Upper lobe of left lung (tissue), 4 donors: ENCODE data around the gene CACNG7.

ENCODE experiments used
- EP300 ChIP-seq, 4 donors: sonication (generic); formaldehyde crosslinking; IDR thresholded peaks; one replicate each; pipeline ENCODE4 v1.5.1; 2017; ENCODE audit warnings: antibody characterized with exemption in 4 of 4, control low read depth in 2 of 4
- POLR2A ChIP-seq, 4 donors: fragments of 450-650 bp; IDR thresholded peaks; one replicate each; pipeline ENCODE4 v1.5.1; 2016 to 2017; ENCODE audit warnings: antibody characterized with exemption in 4 of 4, mild to moderate bottlenecking in 2 of 4
- POLR2AphosphoS5 ChIP-seq, 2 donors: sonication (generic); formaldehyde crosslinking; IDR thresholded peaks; one replicate each; pipeline ENCODE4 v1.5.1; 2017; ENCODE audit warnings: antibody characterized with exemption in 2 of 2
- TF ChIP-seq, protein P1 (sequence below), 6 experiments: fragments of 450-650 bp in 4 of 6; fragments of 200-600 bp in 2 of 6; sonication (generic) in 2 of 6; IDR thresholded peaks; one replicate each; pipeline ENCODE4 v1.5.1; 2016 to 2019; ENCODE audit warnings: antibody characterized with exemption in 6 of 6

DNA sequence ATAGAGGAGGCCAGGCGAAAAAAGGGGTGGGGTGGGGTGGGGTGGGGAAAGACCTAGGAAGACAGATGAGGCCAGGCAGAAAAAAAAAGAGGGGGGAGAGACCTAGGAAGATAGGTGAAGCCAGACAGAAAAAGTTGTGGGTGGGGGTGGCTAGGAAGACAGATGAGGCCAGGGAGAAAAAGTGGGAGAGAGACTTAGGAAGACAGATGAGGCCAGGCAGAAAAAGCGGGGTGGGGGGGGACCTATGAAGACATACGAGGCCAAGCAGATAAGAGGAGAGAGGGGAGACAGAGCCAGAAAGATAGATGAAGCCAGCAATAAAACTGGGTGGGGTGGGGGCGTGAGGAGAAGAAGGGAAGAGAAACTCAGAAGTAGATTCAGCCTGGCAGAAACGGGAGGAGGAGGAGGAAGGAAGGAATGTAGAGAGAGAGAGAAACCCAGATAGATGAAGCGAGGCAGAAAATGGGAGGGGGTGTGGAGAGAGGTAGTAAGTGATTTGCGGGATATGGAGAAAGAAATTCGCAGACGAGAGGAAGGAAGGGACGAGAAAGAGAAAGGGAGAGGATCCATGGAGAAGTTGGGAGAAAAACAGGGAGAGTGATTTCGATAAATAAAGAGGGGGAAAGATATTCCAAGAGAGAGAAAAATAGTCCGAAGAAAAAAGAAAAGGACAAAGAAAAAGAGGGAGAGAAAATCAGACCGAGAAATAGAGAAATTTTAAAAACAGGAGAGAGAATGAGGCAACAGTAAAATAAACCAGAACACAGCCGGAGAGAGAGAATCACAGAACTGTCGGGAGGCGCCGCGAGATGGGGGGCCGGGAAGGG lies 70.1 kb downstream of the CACNG7 start:
- TF ChIP-seq POLR2AphosphoS5 (IDR thresholded peaks at IDR 0.05) (no peak), EP300 (IDR thresholded peaks at IDR 0.05) (no peak), POLR2A (IDR thresholded peaks at IDR 0.05) (no peak)
- TF ChIP-seq, protein P1, sequence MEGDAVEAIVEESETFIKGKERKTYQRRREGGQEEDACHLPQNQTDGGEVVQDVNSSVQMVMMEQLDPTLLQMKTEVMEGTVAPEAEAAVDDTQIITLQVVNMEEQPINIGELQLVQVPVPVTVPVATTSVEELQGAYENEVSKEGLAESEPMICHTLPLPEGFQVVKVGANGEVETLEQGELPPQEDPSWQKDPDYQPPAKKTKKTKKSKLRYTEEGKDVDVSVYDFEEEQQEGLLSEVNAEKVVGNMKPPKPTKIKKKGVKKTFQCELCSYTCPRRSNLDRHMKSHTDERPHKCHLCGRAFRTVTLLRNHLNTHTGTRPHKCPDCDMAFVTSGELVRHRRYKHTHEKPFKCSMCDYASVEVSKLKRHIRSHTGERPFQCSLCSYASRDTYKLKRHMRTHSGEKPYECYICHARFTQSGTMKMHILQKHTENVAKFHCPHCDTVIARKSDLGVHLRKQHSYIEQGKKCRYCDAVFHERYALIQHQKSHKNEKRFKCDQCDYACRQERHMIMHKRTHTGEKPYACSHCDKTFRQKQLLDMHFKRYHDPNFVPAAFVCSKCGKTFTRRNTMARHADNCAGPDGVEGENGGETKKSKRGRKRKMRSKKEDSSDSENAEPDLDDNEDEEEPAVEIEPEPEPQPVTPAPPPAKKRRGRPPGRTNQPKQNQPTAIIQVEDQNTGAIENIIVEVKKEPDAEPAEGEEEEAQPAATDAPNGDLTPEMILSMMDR (IDR thresholded peaks at IDR 0.05): no peak
